ENCODE measurements around the gene COMTD1. TPM values are rescaled to one million over a fixed set of nuclear protein-coding genes. Genes with fewer than 3 reads are reported as not detected.
A peak's percentile ranks its signal among the peaks of the same experiment; 100 is the strongest.
"Not testable (repeated sequence)": the region's sequence is repeated elsewhere in the genome, so short reads cannot be mapped to it uniquely, and the experiment has no call there.

The COMTD1 gene
- polyA plus RNA-seq, 1 experiment = 2.0 TPM

- Histone ChIP-seq H3K4me3 (ENCODE audit: low read depth, low read length) (no peak overlapping the region), H3K27ac (ENCODE audit: low read depth, low read length) (peak overlapping the region; percentile 11), H3K27me3 (ENCODE audit: control insufficient read depth, insufficient read depth, low read length) (no peaks in the 10 kb centered on the region), H3K9me3 (ENCODE audit: control insufficient read depth, insufficient read depth, low read length) (no peaks in the 10 kb centered on the region)
- POLR2A ChIA-PET = no interaction called here
- CTCF ChIA-PET = no interaction called here
- DNase-seq (ENCODE audit: low read depth, low spot score) = no peak
- no peak for TF ChIP-seq CTCF (IDR thresholded peaks at IDR 0.05; ENCODE audit: low read depth, low read length)
Observed at GRCh38 chr10:75202321-75203045, 33.3 kb downstream of the COMTD1 start.

GRCh38 chr10:75201793-75202307, 33.9 kb downstream of the COMTD1 start:
- H3K27me3 ChIP-seq (ENCODE audit: control insufficient read depth, insufficient read depth, low read length) = no peaks in the 10 kb centered on the region
- DNase-seq (ENCODE audit: low read depth, low spot score) = no peak
- H3K27ac ChIP-seq (ENCODE audit: low read depth, low read length) = no peak overlapping the region
- no peak for TF ChIP-seq CTCF (IDR thresholded peaks at IDR 0.05; ENCODE audit: low read depth, low read length)
- no peaks in the 10 kb centered on the region for H3K9me3 ChIP-seq (ENCODE audit: control insufficient read depth, insufficient read depth, low read length)
- CTCF ChIA-PET = no interaction called here
- H3K4me3 ChIP-seq (ENCODE audit: low read depth, low read length) = no peak overlapping the region
- POLR2A ChIA-PET = no interaction called here

GRCh38 chr10:75199949-75200348, 35.8 kb downstream of the COMTD1 start:
- H3K27me3 ChIP-seq (ENCODE audit: control insufficient read depth, insufficient read depth, low read length); DNase-seq (ENCODE audit: low read depth, low spot score); H3K27ac ChIP-seq (ENCODE audit: low read depth, low read length); H3K4me3 ChIP-seq (ENCODE audit: low read depth, low read length); H3K9me3 ChIP-seq (ENCODE audit: control insufficient read depth, insufficient read depth, low read length): not testable (repeated sequence)
- POLR2A ChIA-PET = interaction anchor here (1.7 kb wide), 1 partner anchor 8 kb away, joined by 6 read pairs; no protein-coding TSS in a partner anchor
- CTCF ChIA-PET = interaction anchor here (0.6 kb wide), 1 partner anchor 9 kb away, joined by 8 read pairs; no protein-coding TSS in a partner anchor

- no peak overlapping the region for H3K27ac ChIP-seq (ENCODE audit: low read depth, low read length)
- ChIA-PET CTCF (interaction anchor here (0.7 to 1.5 kb wide), 2 partner anchors 10 to 505 kb away, joined by 3 to 5 read pairs; no protein-coding TSS in a partner anchor), POLR2A (no interaction called here)
- no peaks in the 10 kb centered on the region for H3K27me3 ChIP-seq (ENCODE audit: control insufficient read depth, insufficient read depth, low read length)
- H3K9me3 ChIP-seq (ENCODE audit: control insufficient read depth, insufficient read depth, low read length) = no peaks in the 10 kb centered on the region
- H3K4me3 ChIP-seq (ENCODE audit: low read depth, low read length) = no peak overlapping the region
- no peak for TF ChIP-seq CTCF (IDR thresholded peaks at IDR 0.05; ENCODE audit: low read depth, low read length)
- no peak for DNase-seq (ENCODE audit: low read depth, low spot score)
Observed at GRCh38 chr10:75197906-75198305, 37.9 kb downstream of the COMTD1 start.

GRCh38 chr10:75197066-75197465, 38.7 kb downstream of the COMTD1 start:
- TF ChIP-seq CTCF (IDR thresholded peaks at IDR 0.05; ENCODE audit: low read depth, low read length) = no peak
- Histone ChIP-seq H3K27ac (ENCODE audit: low read depth, low read length) (no peak overlapping the region), H3K9me3 (ENCODE audit: control insufficient read depth, insufficient read depth, low read length) (no peaks in the 10 kb centered on the region), H3K4me3 (ENCODE audit: low read depth, low read length) (no peak overlapping the region), H3K27me3 (ENCODE audit: control insufficient read depth, insufficient read depth, low read length) (no peaks in the 10 kb centered on the region)
- CTCF ChIA-PET = no interaction called here
- DNase-seq (ENCODE audit: low read depth, low spot score) = no peak
- POLR2A ChIA-PET = interaction anchor here (0.5 kb wide), 1 partner anchor 10 kb away, joined by 4 read pairs; no protein-coding TSS in a partner anchor
